D721Med (cell line): ENCODE data around the gene TTC33.

Experiments
- DNase-seq: peaks from one replicate; pipeline ENCODE4 v3.0.0; 2011; ENCODE audit warnings: low spot score; ENCODE audit not compliant: insufficient read length
- FAIRE-seq: peaks from 2 replicates; lab custom pipeline; 2011; peaks lifted over from hg19 to GRCh38; lab: Jason Lieb, UNC
- TF ChIP-seq, protein P1 (sequence below): IDR thresholded peaks from 2 replicates; pipeline ENCODE4 v1.5.1; 2012; ENCODE audit warnings: mild to moderate bottlenecking, control low read depth; ENCODE audit not compliant: insufficient read depth; ENCODE audit errors: missing control alignments

Gene TTC33

DNA sequence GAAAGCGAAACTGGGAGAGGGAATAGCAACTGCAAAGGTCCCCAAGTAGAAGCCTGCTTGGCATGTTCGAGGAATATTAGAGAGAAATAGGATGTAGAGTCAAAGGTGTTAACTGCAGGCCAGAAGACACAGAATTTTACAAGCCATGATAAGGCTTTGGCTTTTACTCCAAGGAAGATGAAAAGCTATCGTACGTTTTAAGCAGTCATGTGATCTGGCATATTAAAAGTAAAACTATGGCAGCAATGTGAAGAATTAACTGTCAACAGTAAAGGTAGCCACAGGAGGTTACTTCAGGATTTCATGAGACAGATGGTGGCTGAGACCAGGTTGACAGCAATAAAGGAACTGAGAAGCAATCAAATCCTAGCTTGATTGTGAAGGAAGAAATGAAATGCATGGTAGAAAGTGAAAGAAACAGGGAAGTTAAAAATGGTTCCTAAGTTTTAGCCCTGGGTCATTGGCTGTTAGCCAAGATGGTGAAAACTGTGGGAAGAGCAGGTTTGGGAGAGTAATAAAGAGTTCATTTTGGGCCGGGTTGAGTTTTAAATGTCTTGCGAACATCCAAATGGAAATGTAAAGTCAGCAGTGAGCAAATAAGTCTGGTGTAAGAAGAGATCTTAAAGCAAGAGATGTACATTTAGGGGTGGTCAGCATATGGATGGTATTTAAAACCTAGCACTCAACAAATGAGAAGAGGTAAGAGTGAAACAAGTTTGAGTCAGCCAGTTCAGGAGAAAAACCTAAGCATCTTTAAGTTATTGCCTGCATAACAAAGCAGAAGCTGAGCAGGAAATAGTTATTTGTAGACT, 20.3 kb upstream of the TTC33 start:
- FAIRE-seq, result no peak
- TF ChIP-seq, protein P1, sequence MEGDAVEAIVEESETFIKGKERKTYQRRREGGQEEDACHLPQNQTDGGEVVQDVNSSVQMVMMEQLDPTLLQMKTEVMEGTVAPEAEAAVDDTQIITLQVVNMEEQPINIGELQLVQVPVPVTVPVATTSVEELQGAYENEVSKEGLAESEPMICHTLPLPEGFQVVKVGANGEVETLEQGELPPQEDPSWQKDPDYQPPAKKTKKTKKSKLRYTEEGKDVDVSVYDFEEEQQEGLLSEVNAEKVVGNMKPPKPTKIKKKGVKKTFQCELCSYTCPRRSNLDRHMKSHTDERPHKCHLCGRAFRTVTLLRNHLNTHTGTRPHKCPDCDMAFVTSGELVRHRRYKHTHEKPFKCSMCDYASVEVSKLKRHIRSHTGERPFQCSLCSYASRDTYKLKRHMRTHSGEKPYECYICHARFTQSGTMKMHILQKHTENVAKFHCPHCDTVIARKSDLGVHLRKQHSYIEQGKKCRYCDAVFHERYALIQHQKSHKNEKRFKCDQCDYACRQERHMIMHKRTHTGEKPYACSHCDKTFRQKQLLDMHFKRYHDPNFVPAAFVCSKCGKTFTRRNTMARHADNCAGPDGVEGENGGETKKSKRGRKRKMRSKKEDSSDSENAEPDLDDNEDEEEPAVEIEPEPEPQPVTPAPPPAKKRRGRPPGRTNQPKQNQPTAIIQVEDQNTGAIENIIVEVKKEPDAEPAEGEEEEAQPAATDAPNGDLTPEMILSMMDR, result no peak

DNA sequence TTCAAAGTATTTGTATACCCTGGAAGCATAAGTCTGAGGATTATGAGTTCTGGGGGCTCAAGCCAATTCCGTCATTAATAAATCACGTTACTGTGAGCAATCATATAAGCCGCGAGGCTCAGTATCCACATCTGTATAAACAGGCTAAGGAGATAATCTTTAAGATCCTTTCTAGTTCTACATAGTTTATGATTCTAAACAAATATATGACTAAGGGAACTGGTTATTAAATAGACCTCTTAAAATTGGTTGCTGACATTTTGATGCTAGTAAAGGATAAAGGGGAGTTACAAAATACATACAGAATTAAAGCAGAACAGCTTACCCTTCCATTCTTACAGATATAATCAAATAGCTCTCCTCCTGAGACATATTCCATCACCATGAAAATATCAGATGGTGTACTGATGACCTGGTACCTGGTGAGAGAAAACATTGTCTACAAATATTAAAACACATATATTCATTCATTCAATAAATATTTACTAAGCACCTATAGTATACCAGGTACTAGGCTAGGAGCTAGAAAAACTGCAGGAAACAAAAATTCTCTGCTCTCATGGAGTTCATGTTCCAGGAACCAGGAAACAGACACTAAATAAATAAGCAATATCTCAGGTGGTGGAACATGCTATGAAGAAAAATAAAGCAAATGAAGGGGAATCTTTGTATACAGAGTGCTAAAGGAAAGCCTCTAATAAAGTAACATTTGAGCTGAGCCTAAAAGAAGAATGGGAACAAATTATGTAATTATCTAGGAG, 19.5 kb upstream of the TTC33 start:
- TF ChIP-seq, protein P1, result no peak
- FAIRE-seq, result no peak
- no peak for DNase-seq

More for the DNA sequence above, 20.3 kb upstream of the TTC33 start:
- no peak for DNase-seq

DNA sequence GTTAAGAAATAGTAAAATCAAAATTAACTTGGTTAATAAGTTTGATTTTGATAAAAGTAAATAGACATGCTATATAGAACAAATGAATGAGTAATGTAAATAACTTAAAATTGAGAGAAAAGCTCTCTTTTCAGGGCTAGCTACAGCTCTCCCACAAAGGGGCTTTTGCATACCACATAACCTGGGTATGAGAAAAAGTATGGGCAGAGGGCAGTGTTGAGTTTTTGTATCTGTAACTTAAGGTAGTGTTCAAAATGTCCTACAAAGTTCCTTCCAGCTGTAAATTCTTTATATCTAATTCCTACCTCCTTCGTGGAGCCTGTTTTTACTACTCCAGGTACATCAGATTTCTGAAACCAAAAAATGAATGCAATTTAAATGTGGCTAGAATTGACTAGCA, 18.9 kb upstream of the TTC33 start:
- DNase-seq (no peak), FAIRE-seq (no peak)
- TF ChIP-seq, protein P1, result no peak

DNA sequence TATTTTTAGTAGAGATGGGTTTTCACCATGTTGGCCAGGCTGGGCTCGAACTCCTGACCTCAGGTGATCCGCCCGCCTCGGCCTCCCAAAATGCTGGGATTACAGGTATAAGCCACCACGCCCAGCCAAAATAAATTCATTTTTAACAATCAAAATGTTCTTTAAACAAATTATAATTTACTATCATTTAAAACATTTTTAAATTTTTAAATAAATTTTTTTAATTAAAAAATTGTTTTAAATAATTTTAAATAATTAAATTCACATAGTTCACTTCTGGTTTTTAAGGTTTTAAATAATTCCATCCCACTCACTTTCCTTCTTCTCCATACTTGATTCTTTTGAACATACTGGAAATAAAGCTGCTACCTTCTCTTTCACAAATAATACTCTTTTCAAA, 15.0 kb upstream of the TTC33 start:
- TF ChIP-seq, protein P1, result no peak
- no peak for FAIRE-seq

DNA sequence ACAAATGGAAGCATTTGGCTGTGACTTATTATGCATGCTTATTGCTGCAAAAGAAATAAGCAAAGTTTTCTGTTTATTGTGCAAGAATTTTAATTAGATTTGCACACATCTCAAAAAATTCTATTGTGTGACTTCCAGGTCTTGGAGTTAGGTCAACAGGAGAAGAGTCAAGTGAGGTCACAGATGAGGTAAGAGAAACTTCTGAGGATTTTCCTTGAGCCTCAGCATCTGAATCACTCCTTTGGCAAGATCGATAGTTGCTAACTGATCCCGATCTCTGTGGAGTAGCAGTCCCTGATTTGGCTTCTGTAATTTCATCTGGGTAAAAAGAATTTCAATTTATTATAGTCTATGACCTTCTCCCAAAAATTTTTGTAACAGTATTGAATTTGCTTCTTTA, 6.9 kb upstream of the TTC33 start:
- DNase-seq (no peak), FAIRE-seq (no peak)
- TF ChIP-seq, protein P1, result no peak

More for the DNA sequence above, 15.0 kb upstream of the TTC33 start:
- no peak for DNase-seq

DNA sequence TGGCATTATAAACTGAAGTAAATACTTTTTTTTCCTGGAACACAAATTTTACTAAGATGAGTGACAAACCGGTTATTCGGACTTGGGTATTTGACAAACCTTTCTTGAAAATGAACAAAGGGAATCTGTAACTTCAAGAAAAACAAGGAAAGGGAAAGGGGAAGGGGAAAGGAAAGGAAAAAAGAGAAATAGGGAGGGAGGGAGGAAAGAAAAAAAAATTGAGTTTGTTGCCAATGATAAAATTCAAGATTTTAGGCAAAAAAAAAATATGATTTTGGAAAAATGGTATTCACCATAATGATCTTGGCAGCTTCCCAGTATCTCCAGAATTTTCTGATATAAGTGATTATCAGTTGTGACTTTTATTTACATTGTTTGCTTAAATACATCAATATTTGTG, 1.6 kb upstream of the TTC33 start:
- TF ChIP-seq, protein P1, result no peak
- DNase-seq (no peak), FAIRE-seq (no peak)

DNA sequence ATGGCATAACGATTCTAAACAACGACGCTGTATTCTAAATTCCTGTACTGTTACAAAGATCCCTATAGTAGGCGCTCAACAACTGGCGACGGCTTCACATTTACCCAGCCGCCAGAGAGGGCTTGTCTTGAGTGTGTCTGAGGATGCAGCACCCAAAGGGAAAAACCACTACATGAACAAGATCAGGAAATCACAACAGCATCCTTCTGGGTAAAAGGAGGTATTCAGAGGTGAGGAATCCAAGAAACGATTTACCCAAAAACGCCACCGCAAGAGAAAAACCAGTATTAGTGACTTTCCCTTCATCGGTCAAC, 711 bp downstream of the TTC33 start:
- FAIRE-seq (peak; percentile 21), DNase-seq (no peak)
- TF ChIP-seq, protein P1, result peak; percentile 70
